Activated T-helper 2 cell treated with anti-CD3 and anti-CD28 coated beads, Interferon-gamma antibody, Interleukin-2, Interleukin-4, amounts not matched to agents 10 μg/mL and 5 μg/mL and 100 μg/mL, durations not matched to agents 14 hours and 24 hours and 36 hours (primary cell): ENCODE measurements around the gene EYA4. TPM values are rescaled to one million over a fixed set of nuclear protein-coding genes. Genes with fewer than 3 reads are reported as not detected.

Experiments used
- DNase-seq: peaks from one replicate; pipeline ENCODE4 v3.0.0; 2021; ENCODE audit warnings: low spot score
- H3K27ac Mint-ChIP-seq: one replicate; pipeline ENCODE4 v1.8.0; 2021; ENCODE audit warnings: mixed read lengths
- H3K27me3 Mint-ChIP-seq: one replicate; pipeline ENCODE4 v1.8.0; 2021; ENCODE audit warnings: low read depth, mixed read lengths
- H3K36me3 Mint-ChIP-seq: one replicate; pipeline ENCODE4 v1.8.0; 2021; ENCODE audit warnings: low read depth, mixed read lengths
- H3K4me1 Mint-ChIP-seq: one replicate; pipeline ENCODE4 v1.8.0; 2021; ENCODE audit warnings: low read depth, mixed read lengths
- H3K4me3 Mint-ChIP-seq: one replicate; pipeline ENCODE4 v1.8.0; 2021; ENCODE audit warnings: low read depth, mild to moderate bottlenecking, moderate library complexity, mixed read lengths
- H3K9me3 Mint-ChIP-seq: one replicate; pipeline ENCODE4 v1.8.0; 2021; ENCODE audit warnings: mixed read lengths
- intact Hi-C: fragments of 100-400 bp; cut with micrococcal nuclease; formaldehyde crosslinking; loops from one replicate; pipeline ENCODE4 v1.15.1; 2023
- total RNA-seq: library from RNA; stranded (reverse); gene quantifications from 2 replicates; pipeline ENCODE4 v1.2.3, GENCODE V29; 2022

EYA4 gene
- total RNA-seq, 1 donor from 2014 or later, result not detected

- no peaks in the 10 kb centered on the region for H3K9me3 Mint-ChIP-seq
- intact Hi-C loops, result no loop called here
- peaks cover 2% of the 10 kb centered on the region for H3K27me3 Mint-ChIP-seq
- H3K4me3 Mint-ChIP-seq, result no peak overlapping the region
- DNase-seq, result no peak
- H3K27ac Mint-ChIP-seq, result no peak overlapping the region
- no peaks in the 10 kb centered on the region for H3K4me1 Mint-ChIP-seq
- H3K36me3 Mint-ChIP-seq, result no peaks in the 10 kb centered on the region
These were observed 17.6 kb upstream of the EYA4 start for GRCh38 chr6:133223452-133224029.

GRCh38 chr6:133225560-133225959, 15.6 kb upstream of the EYA4 start:
- H3K27ac Mint-ChIP-seq, result no peak overlapping the region
- peaks cover 2% of the 10 kb centered on the region for H3K27me3 Mint-ChIP-seq
- intact Hi-C loops, result no loop called here
- no peaks in the 10 kb centered on the region for H3K4me1 Mint-ChIP-seq
- H3K9me3 Mint-ChIP-seq, result no peaks in the 10 kb centered on the region
- no peaks in the 10 kb centered on the region for H3K36me3 Mint-ChIP-seq
- DNase-seq, result no peak
- H3K4me3 Mint-ChIP-seq, result no peak overlapping the region

DNA sequence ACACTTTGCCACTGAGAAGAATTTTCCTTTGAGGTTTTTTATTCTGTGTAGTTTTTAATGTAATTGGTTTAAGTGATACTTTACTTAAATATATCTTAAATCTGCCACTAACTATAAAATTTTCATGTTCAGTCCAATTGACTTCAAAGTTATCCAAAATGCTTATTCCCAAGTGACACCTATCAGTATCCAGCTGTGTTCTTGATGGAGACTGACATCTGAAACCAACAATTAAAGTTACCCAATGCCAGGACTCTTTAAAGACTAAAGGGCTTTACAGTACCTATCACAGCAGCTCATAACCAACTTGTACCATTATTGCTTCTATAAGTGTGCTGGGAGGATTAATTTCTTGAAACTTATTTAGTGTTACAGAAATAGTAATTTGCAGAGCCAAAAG, 13.8 kb upstream of the EYA4 start:
- intact Hi-C loops, result no loop called here
- no peaks in the 10 kb centered on the region for H3K36me3 Mint-ChIP-seq
- no peaks in the 10 kb centered on the region for H3K4me1 Mint-ChIP-seq
- H3K4me3 Mint-ChIP-seq, result no peak overlapping the region
- no peak for DNase-seq
- H3K9me3 Mint-ChIP-seq, result no peaks in the 10 kb centered on the region
- no peak overlapping the region for H3K27ac Mint-ChIP-seq
- peaks cover 2% of the 10 kb centered on the region for H3K27me3 Mint-ChIP-seq

GRCh38 chr6:133230052-133230451, 11.1 kb upstream of the EYA4 start:
- H3K36me3 Mint-ChIP-seq, result no peaks in the 10 kb centered on the region
- H3K4me3 Mint-ChIP-seq, result no peak overlapping the region
- H3K27me3 Mint-ChIP-seq, result peaks cover 3% of the 10 kb centered on the region
- no peaks in the 10 kb centered on the region for H3K9me3 Mint-ChIP-seq
- H3K4me1 Mint-ChIP-seq, result no peaks in the 10 kb centered on the region
- H3K27ac Mint-ChIP-seq, result no peak overlapping the region
- no peak for DNase-seq
- intact Hi-C loops, result no loop called here

GRCh38 chr6:133235221-133235620, 5.9 kb upstream of the EYA4 start:
- no peak for DNase-seq
- no peaks in the 10 kb centered on the region for H3K9me3 Mint-ChIP-seq
- H3K36me3 Mint-ChIP-seq, result no peaks in the 10 kb centered on the region
- no peak overlapping the region for H3K27ac Mint-ChIP-seq
- peaks cover 1% of the 10 kb centered on the region for H3K4me1 Mint-ChIP-seq
- H3K4me3 Mint-ChIP-seq, result no peak overlapping the region
- H3K27me3 Mint-ChIP-seq, result peaks cover 23% of the 10 kb centered on the region
- intact Hi-C loops, result no loop called here

- Mint-ChIP-seq H3K4me1 (peaks cover 2% of the 10 kb centered on the region), H3K27me3 (peaks cover 34% of the 10 kb centered on the region), H3K27ac (no peak overlapping the region), H3K4me3 (no peak overlapping the region), H3K9me3 (no peaks in the 10 kb centered on the region), H3K36me3 (no peaks in the 10 kb centered on the region)
- intact Hi-C loops, result no loop called here
- no peak for DNase-seq
These were observed 4.2 kb upstream of the EYA4 start for GRCh38 chr6:133236932-133237331.

DNA sequence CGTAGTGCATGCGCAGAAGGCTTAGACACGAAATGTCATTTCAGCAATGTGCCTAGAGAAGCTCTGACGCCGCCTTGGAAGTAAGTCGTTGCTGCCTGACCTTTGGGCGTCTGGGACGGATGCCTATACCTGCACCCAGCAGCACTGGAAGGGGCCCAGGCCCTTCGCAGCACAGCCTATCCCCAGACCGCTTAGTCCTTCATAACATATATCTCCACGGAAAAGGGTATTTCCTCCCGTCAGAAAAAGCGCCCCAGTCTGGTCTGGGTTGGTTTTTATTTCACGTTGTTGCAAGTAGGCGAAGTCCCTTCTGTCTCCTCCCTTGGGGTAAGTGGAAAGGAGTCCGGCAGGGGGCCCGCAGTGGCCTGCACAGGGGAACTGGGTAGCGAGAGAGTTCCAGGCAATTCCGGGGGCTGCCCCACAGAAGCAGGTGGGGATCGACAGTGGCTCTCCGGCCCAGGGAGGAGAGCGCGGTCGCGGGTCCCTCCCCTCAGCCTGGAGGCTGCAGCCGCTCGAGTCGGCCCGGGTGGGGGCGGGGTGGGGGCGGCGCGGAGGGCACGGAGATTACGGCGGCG, 559 bp upstream of the EYA4 start:
- Mint-ChIP-seq H3K9me3 (no peaks in the 10 kb centered on the region), H3K27me3 (peaks cover 60% of the 10 kb centered on the region), H3K4me3 (no peak overlapping the region), H3K36me3 (no peaks in the 10 kb centered on the region), H3K27ac (no peak overlapping the region), H3K4me1 (peaks cover 5% of the 10 kb centered on the region)
- intact Hi-C loops, result loop anchor here (1.0 to 10.0 kb wide), 2 partner anchors 614 to 652 kb away; no protein-coding TSS in a partner anchor
- DNase-seq, result no peak

- no peaks in the 10 kb centered on the region for H3K36me3 Mint-ChIP-seq
- no peak for DNase-seq
- H3K27ac Mint-ChIP-seq, result no peak overlapping the region
- H3K4me1 Mint-ChIP-seq, result peaks cover 5% of the 10 kb centered on the region
- no peaks in the 10 kb centered on the region for H3K9me3 Mint-ChIP-seq
- intact Hi-C loops, result loop anchor here (10.0 kb wide), 1 partner anchor 613 kb away; no protein-coding TSS in a partner anchor
- peaks cover 62% of the 10 kb centered on the region for H3K27me3 Mint-ChIP-seq
- H3K4me3 Mint-ChIP-seq, result no peak overlapping the region
These were observed 912 bp downstream of the EYA4 start for GRCh38 chr6:133241901-133242636.

GRCh38 chr6:133242637-133243585, 1.8 kb downstream of the EYA4 start:
- no peak overlapping the region for H3K27ac Mint-ChIP-seq
- DNase-seq, result no peak
- H3K4me1 Mint-ChIP-seq, result peaks cover 5% of the 10 kb centered on the region
- intact Hi-C loops, result loop anchor here (10.0 kb wide), 1 partner anchor 612 kb away; no protein-coding TSS in a partner anchor
- H3K36me3 Mint-ChIP-seq, result no peaks in the 10 kb centered on the region
- no peaks in the 10 kb centered on the region for H3K9me3 Mint-ChIP-seq
- peaks cover 58% of the 10 kb centered on the region for H3K27me3 Mint-ChIP-seq
- no peak overlapping the region for H3K4me3 Mint-ChIP-seq

- Mint-ChIP-seq H3K4me3 (no peak overlapping the region), H3K9me3 (no peaks in the 10 kb centered on the region), H3K36me3 (no peaks in the 10 kb centered on the region), H3K27me3 (peaks cover 58% of the 10 kb centered on the region), H3K27ac (no peak overlapping the region), H3K4me1 (peaks cover 5% of the 10 kb centered on the region)
- no peak for DNase-seq
- intact Hi-C loops, result loop anchor here (10.0 kb wide), 1 partner anchor 611 kb away; no protein-coding TSS in a partner anchor
These were observed 2.7 kb downstream of the EYA4 start for GRCh38 chr6:133243723-133244305.

DNA sequence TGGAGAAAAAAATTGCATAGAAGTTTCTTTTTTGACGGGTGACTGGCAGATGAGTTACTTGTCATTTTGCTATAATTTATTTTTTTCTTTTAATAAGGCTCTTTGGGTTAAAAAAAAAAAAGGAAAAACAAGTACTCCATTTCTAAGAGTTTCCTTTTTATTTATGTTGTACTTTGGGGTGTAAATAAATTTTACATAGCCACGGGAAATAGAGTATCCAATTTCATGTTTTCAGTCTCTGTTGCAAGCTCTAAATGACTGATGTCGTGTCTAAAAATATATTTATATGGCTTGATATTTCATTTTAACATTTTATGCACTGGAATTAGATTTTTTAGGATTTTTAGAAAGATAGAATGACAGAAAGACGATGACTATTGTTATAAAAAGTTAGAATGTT, 3.4 kb downstream of the EYA4 start:
- DNase-seq, result no peak
- Mint-ChIP-seq H3K27ac (no peak overlapping the region), H3K4me1 (peaks cover 5% of the 10 kb centered on the region), H3K9me3 (no peaks in the 10 kb centered on the region), H3K4me3 (no peak overlapping the region), H3K36me3 (no peaks in the 10 kb centered on the region), H3K27me3 (peaks cover 56% of the 10 kb centered on the region)
- intact Hi-C loops, result loop anchor here (10.0 kb wide), 1 partner anchor 610 kb away; no protein-coding TSS in a partner anchor

DNA sequence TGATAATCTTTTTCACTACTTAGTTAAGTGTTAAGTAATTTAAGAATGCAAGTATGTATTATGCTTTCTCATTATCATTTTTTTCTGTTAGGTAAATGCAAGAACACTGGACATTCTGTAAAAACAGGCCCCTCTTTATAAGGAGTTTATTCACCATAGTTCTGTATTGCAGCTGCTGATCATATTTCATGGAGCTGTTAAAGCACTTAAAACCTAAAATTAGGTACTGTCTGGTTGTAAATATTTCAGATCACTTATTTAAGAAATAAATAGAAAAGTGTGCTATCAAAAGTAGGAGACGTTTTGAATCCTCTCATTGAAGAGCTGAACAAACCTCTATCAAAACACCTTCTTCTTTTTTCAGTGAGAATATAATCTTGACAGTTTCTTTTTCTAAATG, 3.9 kb downstream of the EYA4 start:
- Mint-ChIP-seq H3K27ac (no peak overlapping the region), H3K9me3 (no peaks in the 10 kb centered on the region), H3K36me3 (no peaks in the 10 kb centered on the region), H3K4me3 (no peak overlapping the region), H3K4me1 (peaks cover 5% of the 10 kb centered on the region), H3K27me3 (peaks cover 52% of the 10 kb centered on the region)
- no peak for DNase-seq
- intact Hi-C loops, result loop anchor here (10.0 kb wide), 1 partner anchor 610 kb away; no protein-coding TSS in a partner anchor
